Activated CD8-positive, alpha-beta memory T cell treated with anti-CD3 and anti-CD28 coated beads for 36 hours (primary cell): ENCODE results near the gene SCN5A. TPM values are rescaled to one million over a fixed set of nuclear protein-coding genes. Genes with fewer than 3 reads are reported as not detected.

ENCODE experiments used
- CTCF ChIA-PET: fragments of 350-600 bp; sonication (Branson Sonifier 250); formaldehyde crosslinking; loops from one replicate; lab custom pipeline; 2021; ENCODE audit warnings: antibody characterized with exemption; lab: Charles Lee
- POLR2A ChIA-PET: fragments of 350-600 bp; sonication (Branson Sonifier 250); formaldehyde crosslinking; loops from one replicate; lab custom pipeline; 2021; ENCODE audit warnings: antibody characterized with exemption; lab: Charles Lee
- total RNA-seq, 2 experiments: library from RNA; stranded (reverse); gene quantifications; one replicate each; pipeline ENCODE4 v1.2.3, GENCODE V29; 2021

The SCN5A gene
- total RNA-seq, 2 experiments from 2014 or later: 0.63 to 0.72 TPM

GRCh38 chr3:38585791-38586420 lies 63.6 kb downstream of the SCN5A start:
- ChIA-PET CTCF (no interaction called here), POLR2A (no interaction called here)

- ChIA-PET CTCF (no interaction called here), POLR2A (no interaction called here)
These were observed 65.8 kb downstream of the SCN5A start for GRCh38 chr3:38583688-38584087.

GRCh38 chr3:38582941-38583645 lies 66.4 kb downstream of the SCN5A start:
- ChIA-PET CTCF (no interaction called here), POLR2A (no interaction called here)

GRCh38 chr3:38582316-38582715 lies 67.2 kb downstream of the SCN5A start:
- POLR2A ChIA-PET: no interaction called here
- CTCF ChIA-PET: interaction anchor here (0.5 kb wide), 1 partner anchor 237 kb away, joined by 3 read pairs; no protein-coding TSS in a partner anchor

GRCh38 chr3:38581774-38582173 lies 67.7 kb downstream of the SCN5A start:
- ChIA-PET POLR2A (no interaction called here), CTCF (no interaction called here)

GRCh38 chr3:38580450-38581382 lies 68.8 kb downstream of the SCN5A start:
- POLR2A ChIA-PET: no interaction called here
- CTCF ChIA-PET: no interaction called here

GRCh38 chr3:38579551-38580449 lies 69.7 kb downstream of the SCN5A start:
- CTCF ChIA-PET: no interaction called here
- POLR2A ChIA-PET: no interaction called here

- CTCF ChIA-PET: no interaction called here
These were observed 70.3 kb downstream of the SCN5A start for GRCh38 chr3:38579141-38579540.

GRCh38 chr3:38578551-38578950 lies 70.9 kb downstream of the SCN5A start:
- POLR2A ChIA-PET: no interaction called here
- CTCF ChIA-PET: no interaction called here

More at GRCh38 chr3:38579141-38579540, 70.3 kb downstream of the SCN5A start:
- POLR2A ChIA-PET: no interaction called here

- ChIA-PET POLR2A (no interaction called here), CTCF (no interaction called here)
These were observed 71.4 kb downstream of the SCN5A start for GRCh38 chr3:38578081-38578475.

GRCh38 chr3:38577371-38578080 lies 72.0 kb downstream of the SCN5A start:
- POLR2A ChIA-PET: no interaction called here
- CTCF ChIA-PET: no interaction called here

- ChIA-PET CTCF (no interaction called here), POLR2A (no interaction called here)
These were observed 72.7 kb downstream of the SCN5A start for GRCh38 chr3:38576526-38577370.

GRCh38 chr3:38576131-38576525 lies 73.4 kb downstream of the SCN5A start:
- POLR2A ChIA-PET: no interaction called here
- CTCF ChIA-PET: no interaction called here

- POLR2A ChIA-PET: interaction anchor here (0.6 kb wide), 1 partner anchor 178 kb away, joined by 3 read pairs; no protein-coding TSS in a partner anchor
- CTCF ChIA-PET: no interaction called here
These were observed 74.1 kb downstream of the SCN5A start for GRCh38 chr3:38575279-38575843.

GRCh38 chr3:38574411-38575278 lies 74.8 kb downstream of the SCN5A start:
- ChIA-PET CTCF (no interaction called here), POLR2A (interaction anchor here (0.6 kb wide), 1 partner anchor 177 kb away, joined by 3 read pairs; no protein-coding TSS in a partner anchor)

- POLR2A ChIA-PET: no interaction called here
These were observed 75.9 kb downstream of the SCN5A start for GRCh38 chr3:38573556-38573955.

More at GRCh38 chr3:38573556-38573955, 75.9 kb downstream of the SCN5A start:
- CTCF ChIA-PET: no interaction called here
